Measurements from ENCODE around the gene FGD2. TPM values are rescaled to one million over a fixed set of nuclear protein-coding genes. Genes with fewer than 3 reads are reported as not detected.

Gene FGD2
- total RNA-seq, 1 experiment from 2014 or later, result 0.10 TPM

DNA sequence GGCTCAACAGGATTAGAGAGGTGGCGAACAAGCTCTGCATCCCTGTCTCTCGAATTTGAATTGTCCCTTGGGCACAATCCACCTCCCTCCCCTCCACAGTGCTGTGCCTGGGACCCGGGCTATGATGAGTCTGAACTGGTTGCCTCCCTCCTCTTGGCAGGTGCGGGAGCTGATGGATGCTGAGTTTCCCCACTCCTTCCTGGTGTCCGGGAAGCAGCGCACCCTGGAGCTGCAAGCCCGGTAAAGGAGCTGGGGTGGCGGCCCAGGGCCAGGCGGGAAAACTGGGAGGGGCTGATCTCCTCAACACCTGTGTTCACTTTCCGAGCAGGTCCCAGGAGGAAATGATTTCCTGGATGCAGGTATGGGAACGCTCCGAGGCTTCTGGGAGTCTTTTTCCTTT lies 14.9 kb downstream of the FGD2 start:
- Histone ChIP-seq H3K27me3 (ENCODE audit: insufficient read depth, low read length) (no peaks in the 10 kb centered on the region), H3K27ac (ENCODE audit: low read depth, low read length) (no peak overlapping the region), H3K36me3 (ENCODE audit: control insufficient read depth in 1 of 2, insufficient read depth in 2 of 2, low read length in 2 of 2) (no peaks in the 10 kb centered on the region), H3K9me2 (ENCODE audit: insufficient read depth) (no peaks in the 10 kb centered on the region), H3K4me1 (ENCODE audit: control insufficient read depth in 1 of 2, insufficient read depth in 2 of 2, low read length in 2 of 2) (peaks cover 35 to 60% of the 10 kb centered on the region in 2 experiments), H2AFZ (ENCODE audit: low read depth, low read length, poor library complexity, severe bottlenecking) (no peak overlapping the region), H4K20me1 (ENCODE audit: insufficient read depth) (no peaks in the 10 kb centered on the region), H3K9me3 (ENCODE audit: control insufficient read depth in 1 of 2, insufficient read depth in 1 of 2, low read depth in 1 of 2, low read length in 2 of 2) (no peaks in the 10 kb centered on the region), H3K79me2 (ENCODE audit: insufficient read depth, low read length) (no peaks in the 10 kb centered on the region), H3K4me2 (ENCODE audit: low read length) (no peak overlapping the region), H3K9ac (ENCODE audit: low read length) (no peak overlapping the region), H3K4me3 (replicated peaks in 1 of 2; ENCODE audit: low read depth in 1 of 2, low read length in 2 of 2) (no peak overlapping the region)
- ChIA-PET POLR2A (interaction anchor here (2.0 kb wide), 1 partner anchor 190 kb away, joined by 5 read pairs; no protein-coding TSS in a partner anchor), CTCF (interaction anchor here (0.8 to 13.9 kb wide), 6 partner anchors 7 to 238 kb away, joined by 3 to 331 read pairs (median 14); partner anchors contain the start of gene PIM1), RAD21 (ENCODE audit: low non-redundant PET in 1 of 2, low total read pairs in 2 of 2, uncharacterized antibody in 2 of 2, unreplicated experiment in 2 of 2) (interaction anchor here (1.9 to 2.1 kb wide), 2 partner anchors 190 kb away, joined by 6 to 8 read pairs; no protein-coding TSS in a partner anchor)
- ATAC-seq (no peak), DNase-seq (ENCODE audit: low read depth, low spot score) (no peak)
- TF ChIP-seq, protein P1, sequence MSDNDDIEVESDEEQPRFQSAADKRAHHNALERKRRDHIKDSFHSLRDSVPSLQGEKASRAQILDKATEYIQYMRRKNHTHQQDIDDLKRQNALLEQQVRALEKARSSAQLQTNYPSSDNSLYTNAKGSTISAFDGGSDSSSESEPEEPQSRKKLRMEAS (IDR thresholded peaks at IDR 0.05), result no peak
- no peak for TF ChIP-seq YY1 (IDR thresholded peaks at IDR 0.05; ENCODE audit: extremely low read depth, insufficient replicate concordance, low read depth, low read length)
- TF ChIP-seq EGR1 (IDR thresholded peaks at IDR 0.05; ENCODE audit: low read depth), result no peak
- TF ChIP-seq ZNF274 (IDR thresholded peaks at IDR 0.05; ENCODE audit: low read depth, low read length), result no peak
- TF ChIP-seq SRF (IDR thresholded peaks at IDR 0.05; ENCODE audit: low read depth), result no peak
- no peak for TF ChIP-seq CEBPB (IDR thresholded peaks at IDR 0.05; ENCODE audit: low read depth)
- no peak for TF ChIP-seq SP1 (IDR thresholded peaks at IDR 0.05; ENCODE audit: low read depth)
- TF ChIP-seq EZH2phosphoT487 (IDR thresholded peaks at IDR 0.05; ENCODE audit: borderline replicate concordance), result no peak
- TF ChIP-seq, protein P2, sequence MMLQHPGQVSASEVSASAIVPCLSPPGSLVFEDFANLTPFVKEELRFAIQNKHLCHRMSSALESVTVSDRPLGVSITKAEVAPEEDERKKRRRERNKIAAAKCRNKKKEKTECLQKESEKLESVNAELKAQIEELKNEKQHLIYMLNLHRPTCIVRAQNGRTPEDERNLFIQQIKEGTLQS (IDR thresholded peaks at IDR 0.05), result no peak
- no peak for TF ChIP-seq POLR2A (IDR thresholded peaks at IDR 0.05; ENCODE audit: borderline replicate concordance, extremely low read depth, insufficient read depth, insufficient read length)
- no peak for TF ChIP-seq CBX3 (IDR thresholded peaks at IDR 0.05; ENCODE audit: low read depth)
- TF ChIP-seq CTCF (IDR thresholded peaks at IDR 0.05 in 2 of 3, conservative IDR thresholded peaks at IDR 0.05 in 1 of 3; ENCODE audit: borderline replicate concordance in 1 of 3, insufficient read depth in 1 of 3, low read depth in 2 of 3, low read length in 2 of 3), result no peak
- TF ChIP-seq, protein P3, sequence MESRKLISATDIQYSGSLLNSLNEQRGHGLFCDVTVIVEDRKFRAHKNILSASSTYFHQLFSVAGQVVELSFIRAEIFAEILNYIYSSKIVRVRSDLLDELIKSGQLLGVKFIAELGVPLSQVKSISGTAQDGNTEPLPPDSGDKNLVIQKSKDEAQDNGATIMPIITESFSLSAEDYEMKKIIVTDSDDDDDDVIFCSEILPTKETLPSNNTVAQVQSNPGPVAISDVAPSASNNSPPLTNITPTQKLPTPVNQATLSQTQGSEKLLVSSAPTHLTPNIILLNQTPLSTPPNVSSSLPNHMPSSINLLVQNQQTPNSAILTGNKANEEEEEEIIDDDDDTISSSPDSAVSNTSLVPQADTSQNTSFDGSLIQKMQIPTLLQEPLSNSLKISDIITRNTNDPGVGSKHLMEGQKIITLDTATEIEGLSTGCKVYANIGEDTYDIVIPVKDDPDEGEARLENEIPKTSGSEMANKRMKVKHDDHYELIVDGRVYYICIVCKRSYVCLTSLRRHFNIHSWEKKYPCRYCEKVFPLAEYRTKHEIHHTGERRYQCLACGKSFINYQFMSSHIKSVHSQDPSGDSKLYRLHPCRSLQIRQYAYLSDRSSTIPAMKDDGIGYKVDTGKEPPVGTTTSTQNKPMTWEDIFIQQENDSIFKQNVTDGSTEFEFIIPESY (IDR thresholded peaks at IDR 0.05; ENCODE audit: extremely low read depth, insufficient replicate concordance, low read length), result no peak
- TF ChIP-seq POLR2AphosphoS5 (IDR thresholded peaks at IDR 0.05; ENCODE audit: low read depth, low read length), result no peak
- intact Hi-C loops (cut with micrococcal nuclease), result no loop called here
- BruUV-seq (replicated peaks), result no TSS peak
